NCI-H146 (cell line): ENCODE results near the gene SCN9A.
"Not testable (repeated sequence)": the region's sequence is repeated elsewhere in the genome, so short reads cannot be mapped to it uniquely, and the experiment has no call there.

Source experiments
- DNase-seq: peaks from one replicate; lab custom pipeline; 2025; lab: John Stamatoyannopoulos, UW

SCN9A gene

GRCh38 chr2:166375736-166376487 is at the start of gene SCN9A:
SCN9A (minus strand) TSS chr2:166375944; CDS start chr2:166311756, 64,188 bp downstream.
- peak; percentile 95 for DNase-seq

DNA sequence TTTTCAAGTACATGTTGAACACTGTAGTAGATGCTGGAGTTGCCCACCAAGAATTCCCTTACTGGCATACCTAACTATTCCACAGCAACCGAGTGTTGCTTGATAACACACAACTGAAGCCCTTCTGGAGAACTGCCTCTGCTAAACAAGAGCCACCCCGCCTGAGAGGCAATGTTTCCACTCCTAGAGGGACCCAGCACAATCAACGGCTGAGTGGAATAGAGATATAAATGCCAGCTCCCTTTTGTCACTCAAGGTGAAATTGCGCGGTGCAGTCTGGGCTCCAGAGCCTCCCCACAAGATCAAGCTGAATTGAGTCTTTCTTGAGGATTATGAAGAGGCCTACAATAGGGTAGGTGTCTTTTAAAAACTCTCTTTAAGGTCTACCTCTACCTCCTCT is 49.1 kb upstream of the SCN9A start:
- no peak for DNase-seq

- DNase-seq: peak; percentile 25
These were observed 43.8 kb upstream of the SCN9A start for GRCh38 chr2:166419616-166419934.

DNA sequence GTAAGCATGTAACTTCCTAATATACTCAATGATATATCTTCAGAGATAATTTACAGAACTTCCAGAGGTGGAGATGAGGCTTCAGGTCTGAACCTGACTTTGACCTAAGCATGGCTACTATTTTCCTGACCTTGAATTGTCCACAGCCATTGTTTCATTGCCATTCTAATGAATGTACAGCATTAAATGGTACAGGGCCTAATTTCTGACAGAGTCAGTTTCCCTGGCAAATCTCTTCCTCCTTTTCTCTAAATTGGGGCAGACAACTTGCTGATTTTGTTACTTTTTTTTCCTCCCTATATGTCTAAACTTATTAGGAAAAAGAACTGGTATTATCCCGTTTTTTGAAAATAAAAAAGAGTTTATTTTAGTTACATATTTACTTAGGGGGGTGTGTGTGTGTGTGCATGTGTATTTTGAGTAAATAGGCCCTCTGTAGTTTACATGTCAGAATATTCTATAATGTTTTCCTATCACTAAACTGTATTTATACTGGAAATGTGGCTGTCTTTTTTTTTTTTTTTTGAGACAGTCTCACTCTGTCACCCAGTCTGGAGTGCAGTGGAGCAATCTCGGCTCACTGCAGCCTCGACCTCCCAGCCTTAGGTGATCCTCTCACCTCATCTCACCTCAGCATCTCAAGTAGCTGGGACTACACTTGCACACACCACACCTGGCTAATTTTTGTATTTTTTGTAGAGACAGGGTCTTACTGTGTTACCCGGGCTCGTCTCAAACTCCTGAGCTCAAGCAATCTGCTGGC is 43.3 kb upstream of the SCN9A start:
- no peak for DNase-seq

DNA sequence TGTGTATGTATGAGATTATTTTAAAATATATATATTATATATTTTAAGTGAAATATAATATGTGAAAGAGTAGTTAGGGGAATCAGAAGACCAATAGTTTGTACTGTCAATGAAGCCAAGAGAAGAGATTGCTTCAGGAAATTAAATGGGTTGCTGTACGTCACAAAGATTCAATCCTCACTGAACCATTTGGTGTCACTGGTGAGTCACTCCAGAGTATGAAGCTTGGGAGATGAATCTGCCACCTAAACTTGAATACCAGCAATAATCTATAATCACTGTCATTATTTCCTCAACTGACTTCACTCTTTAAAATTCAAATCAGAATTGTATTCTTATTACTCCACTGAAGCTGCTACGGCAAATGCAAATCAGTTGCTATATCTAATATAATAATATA is 41.9 kb upstream of the SCN9A start:
- DNase-seq: peak; percentile 27

DNA sequence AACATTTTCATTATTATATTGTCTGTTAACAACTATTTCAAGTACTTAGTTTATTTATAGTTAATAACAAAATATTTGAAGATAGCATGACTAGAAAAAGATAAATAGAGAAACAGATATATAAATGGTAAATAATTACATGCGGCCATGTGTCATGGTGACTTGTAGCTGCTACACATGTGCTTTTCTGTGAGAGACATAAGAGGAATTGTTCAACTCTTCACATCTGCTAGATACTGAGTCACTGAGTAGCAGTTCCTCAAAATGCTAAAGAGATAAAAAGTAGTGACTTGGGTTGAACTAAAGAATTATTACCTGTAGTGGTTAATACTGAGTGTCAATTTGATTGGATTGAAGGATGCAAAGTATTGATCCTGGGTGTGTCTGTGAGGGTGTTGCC is 37.5 kb upstream of the SCN9A start:
- DNase-seq: no peak

DNA sequence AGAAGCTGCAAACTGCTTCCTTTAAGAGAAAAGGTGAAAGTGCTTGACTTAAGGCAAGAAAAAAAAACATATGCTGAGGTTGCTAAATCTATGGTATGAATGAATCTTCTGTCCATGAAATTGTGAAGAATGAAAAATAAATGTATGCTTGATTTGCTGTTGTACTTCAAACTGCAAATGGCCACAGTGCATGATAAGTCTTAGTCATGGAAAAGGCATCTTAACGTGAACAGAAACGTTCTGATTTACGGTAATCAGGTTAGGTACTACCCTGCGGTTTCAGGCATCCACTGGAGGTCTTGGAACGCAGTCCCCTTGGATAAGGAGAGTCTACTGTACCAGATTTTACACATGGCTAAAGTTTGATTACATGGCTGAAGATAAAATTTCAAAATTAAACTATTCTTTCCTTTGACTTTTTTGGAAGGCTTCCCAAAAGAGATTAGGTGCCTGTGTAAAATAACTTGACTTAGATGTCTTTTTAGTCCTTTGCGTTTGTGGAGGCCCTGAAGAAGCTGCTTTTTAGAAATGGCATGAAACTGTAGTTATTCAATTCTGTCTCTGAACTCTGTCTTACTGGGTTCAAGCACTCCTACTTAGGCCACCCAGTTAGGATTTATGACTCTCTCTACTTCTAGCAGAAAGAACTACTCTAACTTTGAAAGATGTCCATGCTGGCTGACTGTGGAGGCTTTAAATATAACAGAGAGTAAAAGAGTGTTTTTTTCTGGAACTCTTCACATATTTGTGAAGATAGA is 35.9 kb upstream of the SCN9A start:
- DNase-seq: no peak

- DNase-seq: no peak
These were observed 35.2 kb upstream of the SCN9A start for GRCh38 chr2:166410828-166411472.

DNA sequence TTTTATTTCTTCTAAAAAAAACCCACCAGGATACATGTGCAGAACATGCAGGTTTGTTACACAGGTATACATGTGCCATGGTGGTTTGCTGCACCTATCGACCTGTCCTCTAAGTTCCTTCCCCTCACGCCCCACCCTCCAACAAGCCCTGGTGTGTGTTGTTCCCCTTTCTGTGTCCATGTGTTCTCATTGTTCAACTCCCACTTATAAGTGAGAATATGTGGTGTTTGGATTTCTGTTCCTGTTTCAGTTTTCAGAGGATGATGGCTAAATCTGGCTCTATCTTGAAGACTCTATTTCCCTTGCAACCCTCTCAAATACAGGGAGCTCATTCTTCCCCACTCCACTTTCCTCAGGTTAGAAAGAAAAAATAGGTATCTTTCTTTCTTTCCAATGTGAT is 32.0 kb upstream of the SCN9A start:
- not testable (repeated sequence) for DNase-seq

- DNase-seq: no peak
These were observed 30.6 kb upstream of the SCN9A start for GRCh38 chr2:166406374-166406773.

- DNase-seq: no peak
These were observed 29.8 kb upstream of the SCN9A start for GRCh38 chr2:166405569-166405926.

DNA sequence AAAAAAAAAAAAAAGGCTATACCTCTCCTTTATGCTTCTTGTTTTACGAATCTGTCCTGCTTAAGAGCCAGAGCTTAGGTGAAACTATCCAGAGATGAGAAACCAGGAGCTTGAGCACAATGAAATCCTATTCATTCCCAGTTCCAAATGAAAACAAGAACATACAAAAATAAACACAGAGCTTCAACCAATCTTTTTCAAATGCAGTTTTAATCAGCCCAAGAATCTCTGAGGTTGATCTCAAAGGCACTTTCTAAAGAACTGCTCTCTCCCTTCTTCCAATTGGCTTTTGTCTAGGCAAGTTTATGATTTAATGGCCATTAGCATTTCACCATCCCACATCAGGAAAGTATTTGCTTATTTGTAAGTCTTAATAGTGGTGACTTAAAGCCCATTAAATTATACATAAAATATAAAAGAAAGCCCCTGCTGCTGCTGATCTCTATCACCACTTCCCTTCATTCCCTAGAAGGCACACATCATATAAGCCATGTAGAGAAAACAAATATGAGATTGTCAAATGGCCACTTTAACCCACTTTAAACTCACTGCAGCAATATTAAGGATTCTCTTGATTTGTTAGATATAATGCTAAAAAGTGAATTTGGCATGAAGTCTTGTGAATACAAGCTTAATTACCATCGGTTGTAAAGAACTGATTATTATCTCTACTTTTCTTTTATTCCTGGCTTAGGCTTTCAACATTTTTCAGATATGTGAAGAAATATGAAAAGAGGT is 29.3 kb upstream of the SCN9A start:
- no peak for DNase-seq

DNA sequence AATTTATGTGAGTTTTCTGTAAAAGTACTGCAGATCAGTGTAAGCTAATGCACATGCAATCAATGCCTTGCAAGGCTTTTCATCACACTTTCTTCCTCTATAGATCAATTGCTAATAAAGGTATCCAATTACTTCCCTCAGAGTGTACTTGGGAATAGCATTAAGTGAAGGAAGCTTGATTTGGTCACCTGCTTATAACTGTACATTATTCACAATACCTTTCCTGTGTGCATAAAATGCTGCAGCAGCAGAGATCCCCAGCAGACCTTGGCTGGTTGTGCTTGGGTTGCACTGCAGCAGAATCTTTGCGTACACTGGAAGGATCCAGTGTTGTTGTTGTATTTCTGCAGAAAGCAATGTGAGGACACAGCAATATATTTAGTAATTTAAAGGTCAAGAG is 18.5 kb upstream of the SCN9A start:
- DNase-seq: no peak

DNA sequence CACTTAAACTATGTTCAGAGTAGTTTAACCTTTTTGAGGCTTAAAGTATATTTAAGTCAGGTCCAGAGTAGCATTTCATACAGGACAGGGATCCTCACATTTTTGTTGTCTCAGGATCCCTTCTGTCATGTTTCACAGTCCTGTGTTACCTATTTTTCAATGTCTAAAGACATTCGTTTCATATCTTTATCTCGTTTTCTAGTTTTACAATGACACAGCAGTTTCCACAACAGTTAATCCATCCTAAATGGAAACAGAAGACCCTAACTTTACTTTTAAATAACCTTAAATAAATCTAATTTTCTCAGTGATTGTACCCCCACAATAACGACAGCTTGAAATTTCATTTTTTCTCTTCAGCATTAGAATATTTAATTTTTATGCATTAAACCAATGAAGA is 17.3 kb upstream of the SCN9A start:
- no peak for DNase-seq

DNA sequence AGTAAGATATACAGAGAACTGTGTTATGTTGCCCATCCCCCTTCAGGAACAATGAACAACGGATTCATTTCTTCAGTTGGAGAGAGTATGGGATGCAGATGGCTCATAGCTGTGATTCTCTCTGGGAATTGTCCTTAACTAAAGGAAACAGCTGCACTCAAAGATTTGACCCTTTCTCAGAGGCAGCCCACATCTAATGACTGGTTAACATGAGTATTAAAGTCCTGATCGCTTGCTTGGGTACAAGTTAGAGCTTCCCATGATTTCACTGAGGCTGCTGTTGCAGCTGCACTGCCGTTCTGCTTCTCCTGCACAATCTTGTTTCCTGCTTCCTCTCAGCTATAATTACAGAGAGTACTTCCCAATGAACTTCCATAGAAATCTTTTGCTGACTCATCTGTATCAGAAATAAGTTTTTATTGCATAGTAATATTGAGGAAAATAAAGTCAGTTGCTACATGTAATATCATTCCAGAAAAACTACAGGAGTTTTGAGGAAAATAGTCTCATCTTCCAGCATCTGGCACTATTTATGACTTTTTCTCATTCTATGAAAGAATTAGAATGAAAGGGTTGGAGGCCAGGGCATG is 12.8 kb upstream of the SCN9A start:
- DNase-seq: no peak

DNA sequence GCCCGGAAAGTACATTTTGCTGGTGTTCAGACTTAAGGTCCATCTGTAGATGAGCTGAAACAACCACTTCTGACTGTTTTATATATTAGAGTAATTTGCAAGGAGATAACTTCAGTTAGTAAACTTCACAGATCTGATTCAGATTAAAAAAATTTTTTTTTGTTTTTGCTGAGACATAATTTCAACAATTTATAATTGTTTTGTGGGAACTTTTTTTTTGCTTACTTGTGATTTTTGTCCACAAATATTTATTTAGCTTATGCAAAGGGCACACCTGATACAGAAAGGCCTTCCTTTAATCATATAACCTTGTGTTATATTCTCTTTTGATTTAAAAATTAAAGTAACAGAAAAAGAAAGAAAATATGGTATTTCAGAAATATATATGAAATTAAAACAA is 9.6 kb upstream of the SCN9A start:
- no peak for DNase-seq

- peak; percentile 5 for DNase-seq
These were observed 9.0 kb upstream of the SCN9A start for GRCh38 chr2:166384774-166385173.

DNA sequence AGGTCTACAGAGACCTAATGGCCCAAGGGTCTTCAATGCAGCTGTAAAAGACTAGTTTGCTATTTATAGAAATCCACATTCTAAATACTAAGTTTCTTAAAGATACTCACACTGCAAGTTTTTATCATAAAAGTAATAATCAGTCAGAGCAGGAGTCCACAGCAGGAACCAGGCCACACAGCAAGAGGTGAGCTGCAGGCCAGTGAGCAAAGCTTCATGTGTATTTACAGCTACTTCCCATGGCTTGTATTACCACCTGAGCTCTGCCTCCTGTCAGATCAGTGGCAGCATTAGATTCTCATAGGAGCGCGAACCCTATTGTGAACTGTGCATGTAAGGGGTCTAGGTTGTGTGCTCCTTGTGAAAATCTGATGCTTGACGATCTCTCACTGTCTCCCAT is 6.7 kb upstream of the SCN9A start:
- peak; percentile 3 for DNase-seq

DNA sequence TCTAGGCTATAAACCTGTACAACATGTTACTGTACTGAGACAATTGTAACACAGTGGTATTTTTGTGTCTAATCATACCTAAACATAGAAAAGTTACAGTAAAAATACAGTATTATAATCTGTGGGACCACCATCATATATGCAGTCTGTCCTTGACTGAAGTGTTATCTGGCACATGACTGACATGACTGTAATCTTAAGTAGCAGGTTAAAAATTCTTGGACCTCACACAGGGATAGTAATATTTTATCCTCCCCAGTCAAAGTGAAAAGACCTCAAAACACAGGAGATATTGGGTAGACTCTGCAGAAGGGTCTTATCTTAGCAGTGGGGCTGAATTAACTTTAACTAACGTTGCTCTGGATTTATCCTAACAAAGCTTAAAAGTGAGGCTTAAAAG is 4.9 kb upstream of the SCN9A start:
- DNase-seq: no peak

- peak; percentile 7 for DNase-seq
These were observed 1.1 kb upstream of the SCN9A start for GRCh38 chr2:166376873-166377272.

DNA sequence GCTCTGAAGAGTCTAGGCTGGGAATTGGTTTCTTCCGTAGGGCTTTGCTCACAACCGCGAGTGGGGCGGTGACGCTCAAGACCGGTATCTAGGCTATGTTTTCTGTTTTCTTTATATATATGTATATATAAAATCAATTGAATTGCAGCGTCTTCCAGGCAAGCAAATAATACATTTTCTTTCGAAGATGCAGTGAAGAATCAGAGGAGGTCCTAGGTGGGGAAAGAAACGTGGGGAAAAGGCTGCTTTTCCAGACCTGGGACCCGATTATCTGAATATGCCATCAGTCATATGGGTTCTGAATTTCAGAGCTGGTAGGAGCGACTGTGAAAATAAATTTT is 714 bp upstream of the SCN9A start:
- no peak for DNase-seq
